K562 (cell line): ENCODE results near the gene BRD3.

Source experiments
- CTCF ChIP-seq, 3 experiments: IDR thresholded peaks in 2 of 3; conservative IDR thresholded peaks in 1 of 3; 2 replicates each; pipeline ENCODE4 v1.5.1; 2011 to 2012; ENCODE audit warnings: low read length in 3 of 3, mild to moderate bottlenecking in 3 of 3, control low read depth in 2 of 3, improper control_type of control experiment in 1 of 3, inconsistent platforms in 1 of 3, low read depth in 1 of 3, mixed read lengths in 1 of 3, moderate library complexity in 1 of 3; ENCODE audit not compliant: insufficient read depth in 2 of 3
- EZH2 ChIP-seq: IDR thresholded peaks from 2 replicates; pipeline ENCODE4 v1.6.1; 2012; ENCODE audit warnings: low read depth, mild to moderate bottlenecking, inconsistent platforms, low read length, borderline replicate concordance
- JUN ChIP-seq, 2 experiments: sonication (generic) in 1 of 2; formaldehyde crosslinking in 1 of 2; IDR thresholded peaks; 2 replicates each; pipeline versions ENCODE4 v1.6.1 to v1.8.0; 2012 to 2022; ENCODE audit warnings: borderline replicate concordance in 2 of 2, mild to moderate bottlenecking in 2 of 2, improper control_type of control experiment in 1 of 2, low read depth in 1 of 2, low read length in 1 of 2, missing genetic modification reagents in 1 of 2
- KDM2B ChIP-seq: fragments of 250-450 bp; sonication (Bioruptor Pico); IDR thresholded peaks from 2 replicates; pipeline ENCODE4 v1.8.0; 2021; ENCODE audit warnings: mild to moderate bottlenecking, moderate library complexity
- NFE2 ChIP-seq: IDR thresholded peaks from 2 replicates; pipeline ENCODE4 v1.6.1; 2014; ENCODE audit warnings: antibody characterized with exemption, low read depth
- NRF1 ChIP-seq, 2 experiments: fragments of 450-650 bp; IDR thresholded peaks in 1 of 2; conservative IDR thresholded peaks in 1 of 2; 2 replicates each; pipeline ENCODE4 v1.6.1; 2014; ENCODE audit warnings: mild to moderate bottlenecking in 2 of 2
- RAD21 ChIP-seq, 2 experiments: fragments of 250-450 bp in 1 of 2; fragments of 450-650 bp in 1 of 2; sonication (Bioruptor Pico) in 1 of 2; formaldehyde crosslinking in 1 of 2; IDR thresholded peaks in 1 of 2; conservative IDR thresholded peaks in 1 of 2; 2 replicates each; pipeline versions ENCODE4 v1.4.0 to v1.8.0; 2020 to 2022; ENCODE audit warnings: mild to moderate bottlenecking in 2 of 2, moderate library complexity in 1 of 2
- RNF2 ChIP-seq: sonication (generic); IDR thresholded peaks from 2 replicates; pipeline ENCODE4 v1.6.1; 2016
- SMAD1 ChIP-seq: fragments of 150-350 bp; IDR thresholded peaks from 2 replicates; pipeline ENCODE4 v1.6.1; 2014; ENCODE audit warnings: low read length, low read depth; ENCODE audit not compliant: partially characterized antibody
- THAP7 ChIP-seq: fragments of 250-450 bp; sonication (Bioruptor Pico); IDR thresholded peaks from 2 replicates; pipeline ENCODE4 v1.5.0; 2021
- ZNF324 ChIP-seq: fragments of 250-450 bp; sonication (Bioruptor Pico); IDR thresholded peaks from 2 replicates; pipeline ENCODE4 v1.4.0; 2020; ENCODE audit warnings: mild to moderate bottlenecking
- ZSCAN29 ChIP-seq: fragments of 450-650 bp; IDR thresholded peaks from 2 replicates; pipeline ENCODE4 v1.6.1; 2017

GRCh38 chr9:134024828-134025605, 42.8 kb downstream of the BRD3 start, which contains the start of gene BRD3OS:
- TF ChIP-seq NFE2 (no peak), ZNF324 (CRISPR knock-in tag) (no peak), ZSCAN29 (no peak), NRF1 (conservative IDR thresholded peaks at IDR 0.05 in 1 of 2, IDR thresholded peaks at IDR 0.05 in 1 of 2) (peak in 1 of 2 experiments; percentile 33; a peak in 2 of 4 replicates), KDM2B (CRISPR knock-in tag) (no peak; the same call in 1 of the 2 replicates), CTCF (IDR thresholded peaks at IDR 0.05 in 2 of 3, conservative IDR thresholded peaks at IDR 0.05 in 1 of 3; ENCODE audit: insufficient read depth in 2 of 3, low read depth in 1 of 3, low read length in 3 of 3) (no peak), RNF2 (no peak), EZH2 (no peak), JUN (IDR thresholded peaks at IDR 0.05; ENCODE audit: borderline replicate concordance, low read depth, low read length) (no peak), JUN (CRISPR knock-in tag; IDR thresholded peaks at IDR 0.05; ENCODE audit: borderline replicate concordance) (no peak), THAP7 (CRISPR knock-in tag) (no peak), SMAD1 (no peak), RAD21 (CRISPR knock-in tag; conservative IDR thresholded peaks at IDR 0.05 in 1 of 2, IDR thresholded peaks at IDR 0.05 in 1 of 2) (no peak)
